Left kidney (tissue), 8 donors: Measurements from ENCODE around the gene SERPINB4. TPM values are rescaled to one million over a fixed set of nuclear protein-coding genes. Genes with fewer than 3 reads are reported as not detected.
"Not testable (repeated sequence)": the region's sequence is repeated elsewhere in the genome, so short reads cannot be mapped to it uniquely, and the experiment has no call there.

ENCODE experiments used
- DNase-seq: peaks from one replicate; pipeline ENCODE4 v3.0.0-alpha.2; 2013
- long read RNA-seq, 8 donors: transcript quantifications; one replicate each; lab custom pipeline, GENCODE V29; 2026
- polyA plus RNA-seq: library from polyadenylated mRNA; unstranded; fragments of 120-200 nt; gene quantifications from one replicate; pipeline ENCODE4 v1.2.1, GENCODE V29; 2013; ENCODE audit not compliant: insufficient read length

SERPINB4 gene
- polyA plus RNA-seq = not detected
- long read RNA-seq, donor 1 = 0 reads
- long read RNA-seq, donor 2 = 0 reads
- long read RNA-seq, donor 3 = 0 reads
- long read RNA-seq, donor 4 = 0 reads
- long read RNA-seq, donor 5 = 0 reads
- long read RNA-seq, donor 6 = 0 reads
- long read RNA-seq, donor 7 = 0 reads
- long read RNA-seq, donor 8 = 0 reads

GRCh38 chr18:63644142-63644541 lies at the start of gene SERPINB4:
SERPINB4 (minus strand) TSS chr18:63644256; CDS start chr18:63643577, 679 bp downstream.
- DNase-seq = not testable (repeated sequence)

DNA sequence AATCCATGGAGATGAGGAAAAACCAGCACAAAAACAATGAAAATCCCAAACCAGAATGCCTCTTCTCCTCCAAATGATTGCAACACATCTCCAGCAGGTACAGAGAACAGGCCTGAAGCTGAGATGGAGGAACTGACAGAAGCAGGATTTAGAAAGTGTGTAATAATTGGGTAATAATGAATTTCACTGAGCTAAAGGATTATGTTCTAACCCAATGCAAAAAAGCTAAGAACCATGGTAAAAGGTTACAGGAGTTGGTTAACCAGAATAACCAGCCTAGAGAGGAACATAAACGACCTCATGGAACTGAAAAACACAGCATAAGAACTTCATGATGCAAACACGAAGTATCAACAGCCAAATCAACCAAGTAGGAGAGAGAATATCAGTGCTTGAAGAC lies 45.0 kb upstream of the SERPINB4 start:
- DNase-seq = no peak

GRCh38 chr18:63686871-63687270 lies 42.8 kb upstream of the SERPINB4 start:
- no peak for DNase-seq

DNA sequence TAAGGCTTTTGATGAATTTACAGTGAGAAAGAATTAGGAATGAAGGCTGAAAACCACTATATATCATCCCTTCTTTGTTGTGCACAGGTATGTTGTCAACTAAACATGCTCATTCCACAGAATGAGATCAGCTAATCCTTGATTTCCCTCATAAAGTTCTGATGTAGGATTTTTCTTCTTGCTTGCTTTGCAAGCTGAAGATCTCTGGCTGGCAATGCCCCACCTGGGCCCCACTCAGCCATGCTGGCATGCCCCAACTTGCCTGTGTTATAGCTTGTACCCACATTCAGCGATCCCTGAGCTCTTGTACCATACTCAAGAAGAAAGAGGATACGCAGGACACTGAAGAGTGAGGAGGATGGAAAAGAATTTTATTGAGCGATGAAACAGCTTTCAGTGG lies 40.7 kb upstream of the SERPINB4 start:
- no peak for DNase-seq

DNA sequence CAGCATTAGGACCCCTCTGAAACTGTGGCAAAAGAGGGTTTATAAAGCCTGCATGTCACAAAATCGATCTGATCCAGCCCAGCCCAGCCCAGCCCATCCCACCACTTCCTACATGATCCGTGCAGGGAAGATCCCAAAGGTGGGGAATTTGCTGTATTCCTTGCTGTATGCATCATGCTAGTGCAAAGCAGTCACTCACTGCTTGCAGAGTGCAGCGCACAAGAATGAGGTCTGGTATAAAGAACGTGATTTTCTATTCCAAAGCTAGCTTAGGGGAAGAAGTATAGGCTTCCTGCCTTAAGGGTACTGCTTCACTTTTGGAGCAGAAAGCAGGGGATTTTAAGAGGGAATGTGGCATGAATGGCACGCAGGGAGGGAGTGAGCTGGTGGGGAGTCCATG lies 39.8 kb upstream of the SERPINB4 start:
- no peak for DNase-seq

DNA sequence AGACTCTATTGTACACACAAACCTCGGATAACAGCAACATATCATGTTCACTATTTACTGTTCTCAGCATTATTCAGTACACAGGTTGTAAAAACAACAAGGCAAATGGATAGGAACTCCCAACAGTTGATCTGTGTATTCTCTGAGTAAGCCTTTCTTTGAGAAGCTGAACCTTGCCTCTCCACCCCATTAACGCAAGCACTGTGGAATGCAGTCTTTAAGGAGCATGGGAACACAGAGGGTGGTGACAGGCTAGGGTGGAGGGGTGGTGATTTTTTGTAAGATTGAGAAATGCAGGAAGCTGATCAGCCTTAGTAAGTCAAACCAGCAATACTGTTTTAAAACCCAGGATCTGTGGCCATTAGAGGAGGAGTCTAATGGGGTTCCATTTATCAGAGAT lies 39.1 kb upstream of the SERPINB4 start:
- no peak for DNase-seq

- DNase-seq = peak; percentile 41
These were observed 37.6 kb upstream of the SERPINB4 start for GRCh38 chr18:63681449-63682340.

- DNase-seq = no peak
These were observed 36.0 kb upstream of the SERPINB4 start for GRCh38 chr18:63679820-63680606.

DNA sequence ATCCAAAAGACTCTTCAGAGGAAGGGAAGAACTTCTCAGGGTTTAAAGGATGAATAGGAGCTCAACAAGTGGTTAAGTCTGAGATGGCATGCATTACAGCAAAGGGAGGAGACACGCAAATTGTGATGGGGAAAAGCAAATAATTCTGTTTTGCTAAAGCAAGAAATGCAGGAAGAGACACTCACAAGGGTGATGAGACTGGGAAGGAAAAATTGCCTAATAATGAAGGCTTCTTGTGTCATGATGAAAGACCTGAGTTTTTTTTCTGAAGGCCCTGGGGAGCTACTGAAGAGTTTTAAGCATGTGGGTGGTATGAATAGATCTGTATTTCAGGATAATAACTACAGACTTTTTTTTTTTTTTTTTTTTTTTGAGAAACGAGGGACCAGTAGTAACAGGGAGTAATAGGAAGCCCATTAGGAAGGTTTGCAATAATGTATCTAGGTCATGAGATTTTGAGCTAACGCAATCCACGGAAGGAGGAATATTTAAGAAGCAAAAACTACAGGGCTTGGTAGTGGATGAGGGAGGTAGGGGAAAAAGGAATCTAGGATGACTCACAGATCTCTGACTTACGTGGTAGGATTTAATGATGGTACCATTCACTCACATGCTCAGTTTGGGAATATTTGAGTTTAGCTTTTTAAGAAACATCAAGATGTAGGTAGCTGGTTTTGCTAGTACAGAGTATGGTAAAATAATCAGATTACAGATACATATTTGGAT lies 33.6 kb upstream of the SERPINB4 start:
- DNase-seq = no peak

- no peak for DNase-seq
These were observed 32.7 kb upstream of the SERPINB4 start for GRCh38 chr18:63676526-63677323.

DNA sequence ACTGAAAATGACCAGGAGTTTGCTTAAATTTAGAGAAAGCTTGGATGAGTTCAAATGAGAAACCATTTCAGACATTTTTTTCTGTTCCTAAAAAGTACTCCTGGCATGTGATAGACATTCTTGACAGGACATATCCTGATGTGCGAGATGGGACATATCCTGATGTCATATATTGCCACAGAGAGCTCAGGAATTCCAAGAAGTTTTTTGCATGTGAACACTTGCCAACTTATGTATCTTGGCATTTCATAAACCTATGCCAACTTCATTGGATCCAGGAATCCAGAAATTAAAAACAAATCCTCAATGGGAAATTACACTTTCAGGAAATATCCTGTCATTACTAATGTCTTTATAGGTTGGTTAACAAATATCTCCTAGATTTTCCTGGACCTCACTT lies 20.5 kb upstream of the SERPINB4 start:
- no peak for DNase-seq

DNA sequence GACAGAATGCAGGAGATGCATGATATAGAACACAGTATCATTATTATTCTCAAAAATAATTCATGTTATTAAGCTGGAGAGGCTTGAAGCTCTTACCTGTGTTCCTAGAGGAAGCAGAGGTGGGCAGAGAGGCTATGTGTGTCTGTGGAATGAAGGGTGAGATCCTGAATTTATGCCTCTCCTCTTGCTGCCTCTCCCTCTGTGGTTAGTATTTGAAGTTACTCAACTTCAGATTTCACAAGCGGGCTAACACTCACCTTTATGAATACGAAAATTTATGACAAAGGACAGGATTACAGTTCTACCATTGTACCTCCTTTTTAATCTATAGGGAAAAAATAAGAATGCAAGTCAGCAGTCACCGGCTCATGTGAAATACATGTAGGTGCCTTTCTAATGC lies 17.7 kb upstream of the SERPINB4 start, which contains the start of gene SERPINB3:
TSS of gene SERPINB3 (minus strand) at position 144 of the 400 bp plus-strand sequence. CDS start 677 bp downstream, outside the sequence.
- not testable (repeated sequence) for DNase-seq

DNA sequence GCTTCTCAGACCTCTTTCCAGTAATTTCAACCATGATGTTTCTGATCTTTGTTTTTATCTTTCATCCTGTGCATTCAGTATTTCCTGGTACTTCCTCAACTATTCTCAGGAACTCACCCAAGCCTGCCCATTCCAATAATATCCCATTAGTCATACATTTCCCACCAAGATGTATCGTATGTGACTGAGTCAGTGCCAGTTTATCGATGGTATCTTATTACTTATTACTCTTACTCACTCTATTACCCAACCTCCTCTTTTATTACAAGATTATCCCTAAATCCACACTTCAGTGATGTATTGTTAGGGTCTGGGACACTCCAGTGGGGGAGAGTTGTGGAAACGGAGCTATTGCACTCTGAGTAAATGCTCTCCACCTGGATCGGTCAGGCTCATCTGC lies 14.9 kb upstream of the SERPINB4 start:
- not testable (repeated sequence) for DNase-seq

- not testable (repeated sequence) for DNase-seq
These were observed 6.2 kb upstream of the SERPINB4 start for GRCh38 chr18:63650271-63650670.

GRCh38 chr18:63648241-63648640 lies 4.2 kb upstream of the SERPINB4 start:
- DNase-seq = no peak

DNA sequence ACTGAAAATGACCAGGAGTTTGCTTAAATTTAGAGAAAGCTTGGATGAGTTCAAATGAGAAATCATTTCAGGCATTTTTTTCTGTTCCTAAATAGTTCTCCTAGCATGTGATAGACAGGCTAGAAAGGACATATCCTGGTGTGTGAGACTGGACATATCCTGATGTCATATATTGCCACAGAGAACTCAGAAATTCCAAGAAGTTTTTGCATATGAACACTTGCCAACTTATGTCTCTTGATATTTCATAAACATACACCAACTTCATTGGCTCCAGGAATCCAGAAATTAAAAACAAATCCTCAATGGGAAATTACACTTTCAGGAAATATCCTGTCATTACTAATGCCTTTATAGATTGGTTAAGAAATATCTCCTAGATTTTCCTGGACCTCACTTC lies 2.9 kb upstream of the SERPINB4 start:
- no peak for DNase-seq

DNA sequence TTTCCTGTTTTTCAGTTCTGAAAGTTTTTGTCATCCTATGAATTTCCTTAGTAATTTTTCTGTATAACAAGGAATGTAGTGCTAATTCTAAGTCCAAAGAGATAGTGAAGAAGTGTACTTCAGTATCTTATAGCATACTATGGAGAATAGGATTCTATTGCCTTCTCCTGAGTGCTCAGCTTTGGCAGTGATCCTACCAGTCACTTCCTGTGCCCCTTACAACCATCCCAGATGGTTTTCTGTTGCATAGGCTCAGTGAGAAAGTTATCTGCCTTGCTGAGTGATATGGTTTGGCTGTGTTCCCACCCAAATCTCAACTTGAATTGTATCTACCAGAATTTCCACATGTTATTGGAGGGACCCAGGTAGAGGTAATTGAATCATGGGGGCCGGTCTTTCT lies 638 bp upstream of the SERPINB4 start:
- DNase-seq = not testable (repeated sequence)

DNA sequence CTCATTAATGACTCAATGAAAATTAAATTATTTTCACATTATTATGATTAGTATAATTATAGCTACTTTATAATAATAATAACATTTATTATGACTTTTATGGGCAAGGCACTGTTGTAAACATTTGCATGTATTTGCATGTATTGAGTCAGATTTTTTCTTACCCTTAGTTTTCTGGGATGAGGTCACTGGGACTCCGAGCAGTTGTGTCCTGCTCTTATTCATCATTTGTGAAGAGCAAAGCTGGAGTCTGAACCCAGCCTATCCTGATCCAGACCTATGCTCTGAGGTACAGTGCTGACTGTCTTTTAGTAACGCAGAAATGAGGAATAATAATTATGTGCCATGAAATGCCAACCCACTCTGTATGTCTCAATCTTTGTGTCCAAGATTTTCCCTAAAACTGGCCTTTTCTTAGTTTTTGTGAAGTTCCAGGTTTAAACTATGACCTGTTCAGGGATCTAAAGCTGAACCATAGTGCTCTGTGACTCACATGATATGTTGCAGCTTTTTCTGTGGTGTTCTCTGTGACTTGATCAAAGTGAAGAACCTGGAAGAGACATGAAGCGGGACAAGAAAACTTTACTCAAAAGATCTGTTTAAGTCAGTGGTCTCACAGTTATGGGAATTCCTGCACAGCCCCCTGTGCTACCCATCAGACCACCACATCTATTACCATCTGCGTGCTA lies 1.2 kb downstream of the SERPINB4 start:
- DNase-seq = not testable (repeated sequence)

- not testable (repeated sequence) for DNase-seq
These were observed 2.8 kb downstream of the SERPINB4 start for GRCh38 chr18:63641157-63641680.

DNA sequence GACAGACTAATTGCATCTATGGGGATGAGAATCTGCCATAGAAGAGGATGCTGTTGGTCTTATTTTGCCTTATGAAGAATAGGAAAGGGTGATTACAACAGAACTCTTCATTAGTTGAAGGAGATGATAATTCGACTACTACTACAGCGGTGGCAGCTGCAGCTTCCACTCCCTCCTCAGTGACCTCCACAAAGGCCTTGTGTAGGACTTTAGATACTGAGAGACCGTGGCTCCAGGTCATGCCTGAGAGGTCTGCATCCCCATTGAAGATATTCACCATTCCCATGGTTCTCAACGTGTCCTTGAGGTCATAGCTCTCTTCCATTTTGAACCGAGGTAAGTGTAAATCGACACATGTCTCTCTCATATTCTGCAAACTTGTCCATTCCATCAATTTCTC lies 6.4 kb downstream of the SERPINB4 start:
- no peak for DNase-seq
